COLO829 (cell line): ENCODE data around the gene LAMB1.
"Not testable (repeated sequence)": the region's sequence is repeated elsewhere in the genome, so short reads cannot be mapped to it uniquely, and the experiment has no call there.

Experiments
- DNase-seq: peaks from one replicate; pipeline ENCODE4 v3.0.0; 2012; ENCODE audit warnings: low spot score

The LAMB1 gene

GRCh38 chr7:108002726-108003598 lies at the start of gene LAMB1:
LAMB1 (minus strand) TSS chr7:108003161; CDS start chr7:108002885, 276 bp downstream.
- DNase-seq = peak; percentile 76

GRCh38 chr7:108051454-108051853 lies 48.5 kb upstream of the LAMB1 start:
- DNase-seq = no peak

GRCh38 chr7:108049962-108050361 lies 47.0 kb upstream of the LAMB1 start:
- no peak for DNase-seq

GRCh38 chr7:108048422-108048821 lies 45.5 kb upstream of the LAMB1 start:
- DNase-seq = no peak

DNA sequence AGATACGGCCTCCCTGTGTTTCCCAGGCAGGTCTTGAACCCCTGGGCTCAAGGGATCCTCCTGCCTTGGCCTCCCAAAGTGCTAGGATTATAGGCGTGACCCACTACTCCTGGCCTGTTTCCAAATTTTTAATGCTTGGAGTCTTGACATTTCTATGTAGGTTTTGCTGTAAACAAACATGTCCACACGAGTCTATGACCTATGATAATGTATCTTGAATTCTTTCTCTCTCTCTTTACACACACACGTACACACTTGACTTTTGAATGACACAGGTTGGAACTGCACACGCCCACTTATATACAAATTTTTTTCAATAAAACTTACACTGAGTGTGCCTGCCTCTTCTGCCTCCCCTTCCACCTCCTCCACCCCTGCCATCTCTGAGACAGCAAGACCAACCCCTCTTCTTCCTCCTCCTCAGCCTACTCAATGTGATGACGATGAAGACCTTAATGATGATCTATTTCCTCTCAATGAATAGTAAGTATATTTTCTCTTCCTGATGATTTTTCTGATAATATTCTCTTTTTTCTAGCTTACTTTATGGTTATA lies 44.1 kb upstream of the LAMB1 start:
- DNase-seq = no peak

DNA sequence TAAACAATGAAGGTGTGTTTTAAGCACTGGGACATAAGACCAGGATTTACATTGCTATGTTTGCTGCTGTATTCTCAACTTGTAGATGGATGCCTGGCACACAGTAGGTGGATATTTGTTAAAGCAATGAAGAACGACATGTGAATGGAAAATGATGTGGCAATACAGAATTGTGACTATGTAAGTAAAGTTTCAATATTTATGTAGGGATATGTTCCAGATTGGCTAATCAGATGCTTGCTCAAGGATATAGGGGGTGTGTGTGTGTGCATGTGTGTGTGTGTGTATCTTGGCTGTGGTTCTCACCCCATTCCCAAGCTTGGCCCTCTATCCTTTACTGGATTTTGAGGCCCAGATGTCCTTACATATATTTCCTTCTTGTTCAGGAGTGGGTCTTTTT lies 42.7 kb upstream of the LAMB1 start:
- DNase-seq = no peak

- DNase-seq = no peak
Observed at GRCh38 chr7:108045154-108045553, 42.2 kb upstream of the LAMB1 start.

GRCh38 chr7:108044345-108044744 lies 41.4 kb upstream of the LAMB1 start:
- no peak for DNase-seq

- no peak for DNase-seq
Observed at GRCh38 chr7:108038986-108039385, 36.0 kb upstream of the LAMB1 start.

DNA sequence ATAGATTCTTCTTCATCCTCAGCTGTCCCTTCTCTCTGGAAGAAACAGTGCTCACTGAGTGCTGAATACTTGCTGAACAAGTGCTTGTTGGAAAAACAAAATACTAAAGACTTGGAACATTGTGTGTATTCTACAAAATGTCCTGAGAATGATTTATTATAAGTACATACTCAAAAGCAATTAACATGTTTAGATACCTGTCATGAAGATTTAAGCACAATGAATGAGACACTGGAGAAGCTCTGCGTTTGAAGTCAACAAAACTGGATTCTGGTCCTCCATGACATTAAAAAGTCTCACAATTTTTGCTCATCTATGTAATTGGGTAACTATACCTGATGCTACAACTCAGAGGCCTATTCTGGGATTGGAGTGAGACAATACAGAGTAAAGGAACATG lies 34.8 kb upstream of the LAMB1 start:
- DNase-seq = no peak

GRCh38 chr7:108037140-108037539 lies 34.2 kb upstream of the LAMB1 start:
- DNase-seq = no peak

DNA sequence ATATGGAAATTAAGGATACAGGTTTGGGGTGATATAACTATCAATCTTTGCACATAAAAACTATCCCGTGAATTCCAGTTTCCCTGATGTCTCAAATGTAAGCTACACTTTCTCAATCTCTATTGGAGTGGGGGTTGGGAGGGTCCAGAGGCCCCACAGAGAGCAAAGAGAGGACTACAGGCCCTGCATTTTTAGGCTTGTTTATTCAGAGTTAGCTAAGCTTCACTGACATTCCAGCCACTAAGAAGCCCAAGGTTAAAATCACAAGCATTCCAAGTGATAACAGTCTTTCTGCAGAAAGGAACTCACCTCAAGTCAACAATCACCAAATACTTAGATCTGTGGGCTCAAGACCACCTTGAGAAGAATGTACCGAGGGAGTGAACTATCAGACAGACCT lies 31.6 kb upstream of the LAMB1 start:
- no peak for DNase-seq

DNA sequence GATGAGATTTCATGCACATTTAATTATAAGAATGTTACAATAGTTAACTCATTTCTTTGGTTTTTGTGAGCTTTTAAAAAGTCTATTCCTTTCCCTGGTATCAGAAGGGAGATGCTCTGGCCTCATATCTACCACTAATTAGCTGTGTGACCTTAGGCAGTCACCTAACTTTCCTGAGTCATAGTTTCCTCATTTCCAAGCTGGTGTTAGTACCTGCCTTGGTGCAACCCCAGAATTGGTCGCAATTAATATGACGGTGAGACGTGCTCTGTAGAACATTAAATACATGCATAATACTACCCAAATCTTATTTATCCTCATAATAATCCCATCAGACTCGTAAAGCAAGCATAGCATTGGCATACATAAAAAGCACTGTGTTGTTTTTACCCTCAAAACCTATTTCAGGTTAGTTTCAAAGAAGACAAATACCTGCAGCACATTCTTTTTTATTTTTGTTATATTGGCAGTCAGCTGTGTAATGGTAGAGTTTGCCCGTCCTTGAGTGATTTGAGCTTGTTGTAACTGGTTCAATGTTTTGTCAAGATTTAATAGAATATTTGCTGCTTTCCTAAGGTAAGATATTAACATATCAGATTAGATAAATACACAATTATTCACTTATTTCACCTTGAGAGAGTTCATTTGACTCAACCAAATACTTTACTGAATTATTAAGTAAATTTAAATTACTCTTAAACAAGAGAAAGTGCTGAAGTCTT lies 31.0 kb upstream of the LAMB1 start:
- DNase-seq = no peak

GRCh38 chr7:108033309-108033708 lies 30.3 kb upstream of the LAMB1 start:
- not testable (repeated sequence) for DNase-seq

DNA sequence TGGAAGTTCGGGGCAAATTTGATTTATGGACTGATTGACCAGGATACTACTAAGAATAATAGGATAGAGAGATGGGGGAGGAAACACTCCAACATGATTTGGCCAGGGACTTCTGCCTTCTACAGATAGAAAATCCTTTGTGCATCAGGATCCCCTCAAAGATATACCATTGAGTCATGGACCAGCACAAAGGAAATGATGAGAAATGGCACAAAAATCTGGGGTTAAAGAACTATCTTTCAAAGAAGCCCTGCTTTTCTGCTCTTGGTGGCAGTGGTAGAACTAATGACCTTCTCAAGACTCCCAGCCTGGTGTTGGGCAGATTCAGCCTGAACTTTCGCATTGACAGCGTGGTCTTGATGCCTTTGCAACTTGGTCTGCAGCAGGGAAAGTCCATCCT lies 27.6 kb upstream of the LAMB1 start:
- DNase-seq = peak; percentile 27

DNA sequence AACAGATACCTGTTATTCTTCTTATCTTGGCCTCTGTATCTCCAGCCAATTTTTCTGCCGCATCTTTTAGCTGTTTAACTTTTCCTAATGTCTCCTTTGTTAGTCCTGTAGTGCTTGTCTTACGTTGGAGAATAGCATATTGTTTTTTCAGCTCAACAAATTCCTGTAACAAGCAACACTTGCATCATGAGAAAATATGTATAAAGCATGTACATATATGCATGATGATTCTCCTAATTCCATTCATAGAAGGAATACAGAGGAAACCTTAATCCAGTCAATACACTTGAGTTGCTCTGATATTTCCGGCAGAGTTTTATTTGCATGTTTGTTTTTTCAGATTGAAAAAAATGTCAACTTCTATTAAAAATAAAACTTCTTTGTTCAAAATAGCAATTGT lies 26.1 kb upstream of the LAMB1 start:
- no peak for DNase-seq

DNA sequence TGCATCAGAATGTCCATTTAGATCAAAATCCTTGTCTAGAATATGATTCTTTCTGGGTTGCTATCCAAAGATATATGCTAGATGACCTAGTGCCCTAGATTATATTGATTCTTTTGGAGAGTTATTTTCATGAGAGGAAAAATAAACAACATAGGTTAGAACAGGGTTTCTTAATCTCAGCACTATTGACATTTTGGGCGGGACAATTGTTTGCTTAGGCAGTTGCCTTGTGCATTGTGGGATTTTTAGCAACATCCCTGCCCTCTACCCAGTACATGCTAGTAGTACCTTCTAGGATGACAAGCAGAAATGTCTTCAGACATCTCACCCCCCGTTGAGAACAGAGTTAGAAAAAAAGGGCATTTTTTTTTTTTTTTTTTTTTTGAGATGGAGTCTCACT lies 25.1 kb upstream of the LAMB1 start:
- no peak for DNase-seq

GRCh38 chr7:108027239-108027638 lies 24.3 kb upstream of the LAMB1 start:
- DNase-seq = no peak

- no peak for DNase-seq
Observed at GRCh38 chr7:108026647-108027046, 23.7 kb upstream of the LAMB1 start.

DNA sequence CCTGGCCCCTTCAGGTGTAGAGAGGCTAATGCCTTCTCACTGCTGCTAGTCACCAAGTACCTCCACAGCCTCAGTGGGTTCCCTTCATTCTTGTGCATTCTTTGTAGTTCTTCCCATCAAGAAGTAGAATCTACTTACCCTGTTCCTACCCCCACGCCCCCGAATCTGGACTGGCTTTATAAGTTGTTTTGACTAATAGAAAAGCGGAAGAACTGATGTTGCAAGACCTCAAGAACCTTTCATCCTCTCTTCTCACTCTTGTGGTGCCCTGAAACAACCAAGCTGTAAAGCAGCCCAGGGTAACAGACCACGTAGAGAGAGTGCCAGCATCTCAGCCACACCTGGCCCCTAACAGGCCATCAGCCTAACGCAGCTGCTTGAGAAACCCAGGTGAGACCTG lies 23.2 kb upstream of the LAMB1 start:
- DNase-seq = no peak

- DNase-seq = no peak
Observed at GRCh38 chr7:108024538-108024937, 21.6 kb upstream of the LAMB1 start.

DNA sequence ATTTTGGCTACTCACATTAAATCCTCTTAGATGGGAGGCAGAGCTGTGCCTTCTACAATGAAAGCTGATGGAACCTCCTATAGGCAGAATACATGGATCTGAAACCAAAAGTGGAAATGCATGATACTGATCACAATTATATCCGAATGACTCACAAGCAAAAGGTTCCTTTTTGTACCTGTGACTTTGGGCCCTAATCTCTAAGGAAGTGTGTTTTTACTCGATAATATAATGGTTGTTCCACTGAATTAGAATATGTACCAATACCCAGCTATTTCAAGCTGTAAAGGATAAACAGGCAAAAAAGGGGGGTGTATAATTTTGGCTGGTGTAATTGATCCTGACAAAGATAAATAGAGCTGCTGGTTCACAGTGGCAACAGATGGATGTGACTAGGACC lies 17.6 kb upstream of the LAMB1 start:
- DNase-seq = no peak

- DNase-seq = no peak
Observed at GRCh38 chr7:108018668-108019067, 15.7 kb upstream of the LAMB1 start.
